ENCODE results near the gene CBFA2T3.

The CBFA2T3 gene

GRCh38 chr16:88995746-88996535, 18.9 kb upstream of the CBFA2T3 start:
- no peak for DNase-seq (ENCODE audit: low read depth)

- DNase-seq (ENCODE audit: low read depth) = no peak
These were observed 18.2 kb upstream of the CBFA2T3 start for GRCh38 chr16:88995194-88995593.

GRCh38 chr16:88994695-88995094, 17.7 kb upstream of the CBFA2T3 start:
- DNase-seq (ENCODE audit: low read depth) = no peak

- no peak for DNase-seq (ENCODE audit: low read depth)
These were observed 17.1 kb upstream of the CBFA2T3 start for GRCh38 chr16:88993946-88994600.

- no peak for DNase-seq (ENCODE audit: low read depth)
These were observed 16.3 kb upstream of the CBFA2T3 start for GRCh38 chr16:88993166-88993761.

GRCh38 chr16:88992351-88993165, 15.6 kb upstream of the CBFA2T3 start:
- DNase-seq (ENCODE audit: low read depth) = no peak

GRCh38 chr16:88991813-88992350, 14.9 kb upstream of the CBFA2T3 start:
- no peak for DNase-seq (ENCODE audit: low read depth)

GRCh38 chr16:88989852-88990547, 13.0 kb upstream of the CBFA2T3 start:
- no peak for DNase-seq (ENCODE audit: low read depth)

GRCh38 chr16:88988980-88989811, 12.2 kb upstream of the CBFA2T3 start:
- DNase-seq (ENCODE audit: low read depth) = no peak

GRCh38 chr16:88985521-88985920, 8.5 kb upstream of the CBFA2T3 start:
- DNase-seq (ENCODE audit: low read depth) = no peak

- no peak for DNase-seq (ENCODE audit: low read depth)
These were observed 7.0 kb upstream of the CBFA2T3 start for GRCh38 chr16:88983771-88984687.

- no peak for DNase-seq (ENCODE audit: low read depth)
These were observed 6.2 kb upstream of the CBFA2T3 start for GRCh38 chr16:88983165-88983564.

GRCh38 chr16:88982286-88983084, 5.5 kb upstream of the CBFA2T3 start:
- DNase-seq (ENCODE audit: low read depth) = no peak

- DNase-seq (ENCODE audit: low read depth) = no peak
These were observed 2.5 kb upstream of the CBFA2T3 start for GRCh38 chr16:88979353-88980015.

GRCh38 chr16:88978608-88979346, 1.8 kb upstream of the CBFA2T3 start:
- no peak for DNase-seq (ENCODE audit: low read depth)

GRCh38 chr16:88977812-88978607, 1.0 kb upstream of the CBFA2T3 start:
- DNase-seq (ENCODE audit: low read depth) = no peak

Measured in stimulated activated CD4-positive, alpha-beta T cell treated with anti-CD3 and anti-CD28 coated beads, Interleukin-2, amount 100 ng/mL, for 4 hours (primary cell).